ENCODE data around the gene TNIP1.

Gene TNIP1

GRCh38 chr5:151070449-151070848 lies 10.4 kb downstream of the TNIP1 start:
- H3K36me3 ChIP-seq (ENCODE audit: insufficient read depth, low read length), result peaks cover 19% of the 10 kb centered on the region
- no peaks in the 10 kb centered on the region for H3K9me3 ChIP-seq (replicated peaks; ENCODE audit: low read length)
- peaks cover 68% of the 10 kb centered on the region for H3K4me1 ChIP-seq (ENCODE audit: control insufficient read depth, insufficient read depth, low read length)
- H3K4me2 ChIP-seq (ENCODE audit: low read length), result no peak overlapping the region
- H3K4me3 ChIP-seq (ENCODE audit: low read length), result no peak overlapping the region
- H3K27me3 ChIP-seq (ENCODE audit: control insufficient read depth, insufficient read depth, low read length), result no peaks in the 10 kb centered on the region
- no peak overlapping the region for H3K9ac ChIP-seq (ENCODE audit: low read depth, low read length)

GRCh38 chr5:151068433-151069197 lies 12.2 kb downstream of the TNIP1 start:
- Histone ChIP-seq H3K27me3 (ENCODE audit: control insufficient read depth, insufficient read depth, low read length) (no peaks in the 10 kb centered on the region), H3K9me3 (replicated peaks; ENCODE audit: low read length) (no peaks in the 10 kb centered on the region), H3K4me1 (ENCODE audit: control insufficient read depth, insufficient read depth, low read length) (peaks cover 73% of the 10 kb centered on the region), H3K36me3 (ENCODE audit: insufficient read depth, low read length) (peaks cover 19% of the 10 kb centered on the region), H3K4me2 (ENCODE audit: low read length) (peak overlapping the region; percentile 14), H3K4me3 (ENCODE audit: low read length) (no peak overlapping the region), H3K9ac (ENCODE audit: low read depth, low read length) (no peak overlapping the region)

- H3K27me3 ChIP-seq (ENCODE audit: control insufficient read depth, insufficient read depth, low read length), result no peaks in the 10 kb centered on the region
- H3K9me3 ChIP-seq (replicated peaks; ENCODE audit: low read length), result no peaks in the 10 kb centered on the region
- peaks cover 21% of the 10 kb centered on the region for H3K36me3 ChIP-seq (ENCODE audit: insufficient read depth, low read length)
- peaks cover 77% of the 10 kb centered on the region for H3K4me1 ChIP-seq (ENCODE audit: control insufficient read depth, insufficient read depth, low read length)
- H3K4me3 ChIP-seq (ENCODE audit: low read length), result no peak overlapping the region
- no peak overlapping the region for H3K4me2 ChIP-seq (ENCODE audit: low read length)
- H3K9ac ChIP-seq (ENCODE audit: low read depth, low read length), result no peak overlapping the region
Measured at GRCh38 chr5:151067632-151068432, 13.0 kb downstream of the TNIP1 start.

- peaks cover 31% of the 10 kb centered on the region for H3K36me3 ChIP-seq (ENCODE audit: insufficient read depth, low read length)
- H3K27me3 ChIP-seq (ENCODE audit: control insufficient read depth, insufficient read depth, low read length), result no peaks in the 10 kb centered on the region
- H3K4me2 ChIP-seq (ENCODE audit: low read length), result no peak overlapping the region
- no peak overlapping the region for H3K4me3 ChIP-seq (ENCODE audit: low read length)
- H3K4me1 ChIP-seq (ENCODE audit: control insufficient read depth, insufficient read depth, low read length), result peaks cover 73% of the 10 kb centered on the region
- H3K9ac ChIP-seq (ENCODE audit: low read depth, low read length), result no peak overlapping the region
- H3K9me3 ChIP-seq (replicated peaks; ENCODE audit: low read length), result no peaks in the 10 kb centered on the region
Measured at GRCh38 chr5:151066920-151067319, 13.9 kb downstream of the TNIP1 start.

GRCh38 chr5:151065609-151066008 lies 15.2 kb downstream of the TNIP1 start:
- no peaks in the 10 kb centered on the region for H3K27me3 ChIP-seq (ENCODE audit: control insufficient read depth, insufficient read depth, low read length)
- H3K9me3 ChIP-seq (replicated peaks; ENCODE audit: low read length), result no peaks in the 10 kb centered on the region
- peaks cover 41% of the 10 kb centered on the region for H3K36me3 ChIP-seq (ENCODE audit: insufficient read depth, low read length)
- H3K9ac ChIP-seq (ENCODE audit: low read depth, low read length), result no peak overlapping the region
- no peak overlapping the region for H3K4me2 ChIP-seq (ENCODE audit: low read length)
- peaks cover 66% of the 10 kb centered on the region for H3K4me1 ChIP-seq (ENCODE audit: control insufficient read depth, insufficient read depth, low read length)
- no peak overlapping the region for H3K4me3 ChIP-seq (ENCODE audit: low read length)

- Histone ChIP-seq H3K4me3 (ENCODE audit: low read length) (no peak overlapping the region), H3K9ac (ENCODE audit: low read depth, low read length) (no peak overlapping the region), H3K4me2 (ENCODE audit: low read length) (no peak overlapping the region), H3K4me1 (ENCODE audit: control insufficient read depth, insufficient read depth, low read length) (peaks cover 66% of the 10 kb centered on the region), H3K36me3 (ENCODE audit: insufficient read depth, low read length) (peaks cover 47% of the 10 kb centered on the region), H3K27me3 (ENCODE audit: control insufficient read depth, insufficient read depth, low read length) (no peaks in the 10 kb centered on the region), H3K9me3 (replicated peaks; ENCODE audit: low read length) (no peaks in the 10 kb centered on the region)
Measured at GRCh38 chr5:151064916-151065499, 15.8 kb downstream of the TNIP1 start.

GRCh38 chr5:151063142-151063989 lies 17.5 kb downstream of the TNIP1 start:
- peaks cover 56% of the 10 kb centered on the region for H3K4me1 ChIP-seq (ENCODE audit: control insufficient read depth, insufficient read depth, low read length)
- H3K4me2 ChIP-seq (ENCODE audit: low read length), result peak overlapping the region; percentile 75
- peak overlapping the region; percentile 57 for H3K9ac ChIP-seq (ENCODE audit: low read depth, low read length)
- H3K36me3 ChIP-seq (ENCODE audit: insufficient read depth, low read length), result peaks cover 55% of the 10 kb centered on the region
- peak overlapping the region; percentile 51 for H3K4me3 ChIP-seq (ENCODE audit: low read length)
- H3K9me3 ChIP-seq (replicated peaks; ENCODE audit: low read length), result no peaks in the 10 kb centered on the region
- no peaks in the 10 kb centered on the region for H3K27me3 ChIP-seq (ENCODE audit: control insufficient read depth, insufficient read depth, low read length)

GRCh38 chr5:151062405-151063141 lies 18.3 kb downstream of the TNIP1 start:
- no peaks in the 10 kb centered on the region for H3K27me3 ChIP-seq (ENCODE audit: control insufficient read depth, insufficient read depth, low read length)
- peak overlapping the region; percentile 10 for H3K9ac ChIP-seq (ENCODE audit: low read depth, low read length)
- H3K4me3 ChIP-seq (ENCODE audit: low read length), result peak overlapping the region; percentile 35
- H3K4me1 ChIP-seq (ENCODE audit: control insufficient read depth, insufficient read depth, low read length), result peaks cover 49% of the 10 kb centered on the region
- no peaks in the 10 kb centered on the region for H3K9me3 ChIP-seq (replicated peaks; ENCODE audit: low read length)
- H3K4me2 ChIP-seq (ENCODE audit: low read length), result peak overlapping the region; percentile 24
- H3K36me3 ChIP-seq (ENCODE audit: insufficient read depth, low read length), result peaks cover 55% of the 10 kb centered on the region

- Histone ChIP-seq H3K4me2 (ENCODE audit: low read length) (no peak overlapping the region), H3K4me1 (ENCODE audit: control insufficient read depth, insufficient read depth, low read length) (peaks cover 44% of the 10 kb centered on the region), H3K9ac (ENCODE audit: low read depth, low read length) (no peak overlapping the region), H3K4me3 (ENCODE audit: low read length) (no peak overlapping the region), H3K36me3 (ENCODE audit: insufficient read depth, low read length) (peaks cover 62% of the 10 kb centered on the region), H3K27me3 (ENCODE audit: control insufficient read depth, insufficient read depth, low read length) (no peaks in the 10 kb centered on the region), H3K9me3 (replicated peaks; ENCODE audit: low read length) (no peaks in the 10 kb centered on the region)
Measured at GRCh38 chr5:151060742-151061141, 20.1 kb downstream of the TNIP1 start.

- H3K9me3 ChIP-seq (replicated peaks; ENCODE audit: low read length), result no peaks in the 10 kb centered on the region
- H3K4me1 ChIP-seq (ENCODE audit: control insufficient read depth, insufficient read depth, low read length), result peaks cover 34% of the 10 kb centered on the region
- peaks cover 78% of the 10 kb centered on the region for H3K36me3 ChIP-seq (ENCODE audit: insufficient read depth, low read length)
- H3K4me3 ChIP-seq (ENCODE audit: low read length), result no peak overlapping the region
- H3K27me3 ChIP-seq (ENCODE audit: control insufficient read depth, insufficient read depth, low read length), result no peaks in the 10 kb centered on the region
- H3K9ac ChIP-seq (ENCODE audit: low read depth, low read length), result no peak overlapping the region
- no peak overlapping the region for H3K4me2 ChIP-seq (ENCODE audit: low read length)
Measured at GRCh38 chr5:151058891-151059489, 21.8 kb downstream of the TNIP1 start.
